Erythroblast (primary cell): Measurements from ENCODE around the gene DUSP9.

Experiments
- GATA1 ChIP-seq: IDR thresholded peaks from 2 replicates; pipeline ENCODE4 v1.6.1; 2011; ENCODE audit warnings: low read depth, mild to moderate bottlenecking, control low read depth, low read length, moderate library complexity
- POLR2A ChIP-seq: IDR thresholded peaks from 2 replicates; pipeline ENCODE4 v1.6.1; 2011; ENCODE audit warnings: mild to moderate bottlenecking, low read length

DNA sequence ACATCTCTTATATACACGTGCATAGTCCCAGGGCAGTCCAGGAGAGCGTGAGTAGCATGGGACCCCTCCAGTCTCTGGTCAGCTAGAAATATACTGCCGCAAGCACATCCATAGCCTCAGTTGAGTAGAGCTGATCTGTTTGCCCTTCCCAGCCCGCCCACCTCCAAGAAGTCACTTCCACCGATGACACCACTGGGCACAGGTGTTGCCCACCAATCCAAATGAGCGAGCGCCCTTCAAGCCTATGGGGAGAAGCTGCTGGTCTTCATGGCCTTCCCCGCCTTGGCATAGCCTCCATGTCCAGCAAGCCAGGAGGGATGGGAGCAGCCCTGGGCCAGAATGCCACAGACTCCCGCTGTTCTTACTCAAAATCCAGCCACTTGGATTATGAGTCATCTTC, 10.2 kb downstream of the DUSP9 start:
- TF ChIP-seq POLR2A (no peak), GATA1 (no peak)
